Measurements from ENCODE around the gene UBL4B. TPM values are rescaled to one million over a fixed set of nuclear protein-coding genes. Genes with fewer than 3 reads are reported as not detected.

Gene UBL4B
- total and polyA plus RNA-seq, 2 donors (not counting 1 experiment from before 2014, with no cell fraction given) = not detected

GRCh38 chr1:110067893-110068645 is 44.2 kb upstream of the UBL4B start:
- ChIA-PET CTCF (interaction anchor here (0.5 to 1.4 kb wide), 3 partner anchors 8 to 20 kb away, joined by 3 to 4 read pairs (median 4); no protein-coding TSS in a partner anchor), POLR2A (no interaction called here)
- Histone ChIP-seq H4K20me1 (ENCODE audit: control insufficient read depth, insufficient read depth, low read length, poor library complexity, severe bottlenecking) (peaks cover 4% of the 10 kb centered on the region), H3K9me3 (ENCODE audit: control extremely low read depth in 1 of 3, control insufficient read depth in 2 of 3, insufficient read depth in 1 of 3, low read length in 2 of 3) (peaks cover 0 to 35% (median 0%) of the 10 kb centered on the region in 3 donors), H3K4me2 (replicated peaks; ENCODE audit: low read depth, low read length, poor library complexity, severe bottlenecking) (peak overlapping the region; percentile 81), H3K36me3 (replicated peaks in 1 of 2; ENCODE audit: control extremely low read depth in 1 of 2, control insufficient read depth in 1 of 2, extremely low read depth in 1 of 2, insufficient read depth in 2 of 2, low read length in 1 of 2) (no peaks in the 10 kb centered on the region), H3K4me1 (ENCODE audit: control insufficient read depth in 2 of 2, insufficient read depth in 2 of 2, low read length in 2 of 2) (peaks cover 34 to 40% of the 10 kb centered on the region in 2 donors), H3K27me3 (replicated peaks in 1 of 4; ENCODE audit: control extremely low read depth in 1 of 4, control insufficient read depth in 3 of 4, insufficient read depth in 4 of 4, low read length in 3 of 4) (peaks cover 0 to 61% (median 43%) of the 10 kb centered on the region in 4 experiments), H3K79me2 (ENCODE audit: control insufficient read depth, insufficient read depth, low read length) (no peaks in the 10 kb centered on the region), H3K27ac (ENCODE audit: low read length in 2 of 2) (no peak overlapping the region), H2AFZ (ENCODE audit: insufficient read depth, low read depth, low read length, poor library complexity, severe bottlenecking) (peak overlapping the region; percentile 53), H3K4me3 (ENCODE audit: control extremely low read depth in 1 of 5, extremely low read depth in 1 of 5, insufficient read depth in 1 of 5, low read depth in 2 of 5, low read length in 4 of 5) (peak overlapping the region in 4 of 5 experiments; percentile 41 to 61 (median 54)), H3K9ac (ENCODE audit: low read length) (peak overlapping the region; percentile 35)
- peak; percentile 34 for ATAC-seq (ENCODE audit: low read depth)
- peaks cover 25% of the 10 kb centered on the region for H3K4me1 Mint-ChIP-seq
- peak overlapping the region; percentile 71 for H3K27ac Mint-ChIP-seq
- 8% methylated on average over 68 of the region's 68 CpGs for WGBS (ENCODE audit: insufficient coverage)
- H3K27me3 Mint-ChIP-seq = peaks cover 57% of the 10 kb centered on the region
- no peaks in the 10 kb centered on the region for H3K9me3 Mint-ChIP-seq (ENCODE audit: insufficient read depth)
- peak overlapping the region; percentile 94 for H3K4me3 Mint-ChIP-seq
- intact Hi-C loops (cut with micrococcal nuclease) = loop anchor here (2.0 kb wide), 1 partner anchor 15 kb away; no protein-coding TSS in a partner anchor
- TF ChIP-seq EZH2 (IDR thresholded peaks at IDR 0.05; ENCODE audit: borderline replicate concordance, insufficient read depth, low read depth, low read length, poor library complexity, severe bottlenecking) = peak; percentile 32
- TF ChIP-seq CTCF (IDR thresholded peaks at IDR 0.05) = no peak
- DNase-seq = peak; percentile 66
